HG03280 (cell line): ENCODE data around the gene SNAI3.

ENCODE experiments used
- ATAC-seq: cut with Tn5 transposase; IDR thresholded peaks from one replicate; pipeline ENCODE4 v1.9.1; 2021; ENCODE audit warnings: mild to moderate bottlenecking, moderate library complexity; ENCODE audit not compliant: unreplicated experiment

Gene SNAI3

DNA sequence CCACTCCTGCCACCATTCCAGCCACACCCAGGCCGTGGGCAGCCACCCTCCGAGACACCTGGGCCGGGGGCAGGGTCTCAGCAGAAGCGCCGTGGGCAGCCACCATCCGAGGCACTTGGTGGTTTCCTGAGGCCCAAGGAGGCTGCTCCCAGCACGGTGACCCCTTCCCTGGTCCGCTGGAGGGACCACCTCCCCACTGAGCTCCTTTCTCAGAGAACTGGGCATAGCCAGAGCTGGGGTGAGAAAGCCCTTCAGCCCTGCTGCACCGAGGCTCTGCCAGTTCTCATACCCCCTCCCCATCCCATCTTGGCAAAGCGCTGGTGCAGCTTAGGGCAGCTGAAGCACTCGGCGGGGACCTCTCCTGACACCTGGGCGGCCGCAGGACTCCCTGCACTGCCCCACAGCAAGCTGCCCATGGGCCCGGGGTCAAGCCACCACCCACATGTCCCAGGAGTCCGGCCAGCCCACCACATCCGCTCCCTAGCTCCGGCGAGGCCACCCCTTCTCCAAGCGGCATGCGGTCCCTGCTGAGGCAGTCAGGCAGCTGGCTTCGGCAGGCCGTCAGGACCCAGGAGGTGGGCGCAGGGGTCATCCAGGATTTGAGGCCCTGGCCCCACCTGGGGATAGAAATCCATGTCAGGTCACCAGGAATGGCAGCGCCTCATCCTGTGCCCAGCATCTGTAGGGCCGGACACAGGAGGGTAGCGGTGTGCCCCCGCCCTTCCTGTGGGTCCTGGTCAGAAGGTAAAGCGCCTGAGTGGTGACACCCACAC lies 34.1 kb downstream of the SNAI3 start:
- ATAC-seq = no peak

DNA sequence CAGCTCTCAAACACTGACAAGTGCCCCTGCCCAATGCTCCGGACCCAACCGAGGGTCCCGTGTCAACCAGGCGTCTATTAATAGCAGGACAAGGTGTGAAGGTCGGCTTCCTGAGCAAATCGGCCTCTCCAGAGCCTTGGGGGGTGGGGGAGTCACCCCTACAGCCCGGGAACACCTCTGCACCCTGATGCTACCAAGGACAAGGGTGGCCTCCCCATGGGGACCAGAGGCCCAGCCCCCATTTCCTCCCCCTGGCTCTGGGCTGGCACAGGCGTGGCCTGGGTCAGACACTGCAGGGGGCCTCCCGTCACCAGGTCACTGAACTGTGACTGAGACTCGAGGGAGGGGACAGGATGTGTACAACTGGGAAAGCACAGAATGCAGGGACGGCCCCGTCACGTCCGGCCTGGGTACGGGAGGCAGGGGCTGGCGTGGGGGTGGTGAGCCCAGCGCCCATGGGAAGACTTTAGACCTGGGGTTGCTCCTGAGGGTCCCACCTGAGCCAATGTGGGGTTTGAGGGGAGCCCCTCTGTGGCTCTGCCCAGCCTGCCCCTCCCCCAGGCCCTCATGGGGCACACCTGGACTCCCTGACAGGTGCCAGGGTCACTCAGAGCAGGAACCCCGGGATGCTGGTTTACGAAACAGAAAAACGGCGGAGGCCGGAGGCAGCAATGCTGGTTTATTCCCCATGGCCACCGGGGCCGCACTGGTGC lies 34.9 kb downstream of the SNAI3 start:
- peak; percentile 73 for ATAC-seq

DNA sequence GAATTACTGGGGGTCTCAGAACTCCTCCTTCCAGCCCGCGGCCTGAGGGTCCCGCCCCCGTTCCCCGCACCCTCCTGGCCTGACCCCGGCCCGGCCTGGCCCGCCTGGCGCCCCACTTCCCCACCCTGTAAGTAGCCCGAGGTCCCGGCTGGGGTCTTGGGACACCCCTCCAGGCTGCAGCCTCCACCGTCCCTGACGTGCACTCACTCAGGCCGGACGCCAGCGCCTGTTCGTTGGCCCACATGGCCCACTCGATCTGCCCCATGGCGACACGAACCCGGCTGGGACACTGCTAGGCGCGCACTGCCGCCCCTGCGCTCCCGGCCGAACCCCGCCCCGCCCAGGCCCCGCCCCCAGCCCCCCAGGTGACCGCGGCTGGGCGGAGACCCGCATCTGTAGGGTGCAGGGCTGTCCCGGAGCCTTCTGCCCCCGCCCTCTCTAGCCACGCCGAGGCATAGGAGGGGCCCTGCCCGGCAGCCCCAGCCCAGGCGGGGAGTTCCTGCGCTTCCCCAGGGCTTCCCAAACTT lies 35.5 kb downstream of the SNAI3 start, which contains the start of gene CYBA:
Gene CYBA (minus strand): TSS at position 305 of the 527 bp plus-strand sequence. CDS start 40 bp downstream, at position 265.
- peak; percentile 75 for ATAC-seq

GRCh38 chr16:88649924-88650748 lies 36.2 kb downstream of the SNAI3 start:
- peak; percentile 13 for ATAC-seq

GRCh38 chr16:88649195-88649923 lies 36.9 kb downstream of the SNAI3 start:
- no peak for ATAC-seq

DNA sequence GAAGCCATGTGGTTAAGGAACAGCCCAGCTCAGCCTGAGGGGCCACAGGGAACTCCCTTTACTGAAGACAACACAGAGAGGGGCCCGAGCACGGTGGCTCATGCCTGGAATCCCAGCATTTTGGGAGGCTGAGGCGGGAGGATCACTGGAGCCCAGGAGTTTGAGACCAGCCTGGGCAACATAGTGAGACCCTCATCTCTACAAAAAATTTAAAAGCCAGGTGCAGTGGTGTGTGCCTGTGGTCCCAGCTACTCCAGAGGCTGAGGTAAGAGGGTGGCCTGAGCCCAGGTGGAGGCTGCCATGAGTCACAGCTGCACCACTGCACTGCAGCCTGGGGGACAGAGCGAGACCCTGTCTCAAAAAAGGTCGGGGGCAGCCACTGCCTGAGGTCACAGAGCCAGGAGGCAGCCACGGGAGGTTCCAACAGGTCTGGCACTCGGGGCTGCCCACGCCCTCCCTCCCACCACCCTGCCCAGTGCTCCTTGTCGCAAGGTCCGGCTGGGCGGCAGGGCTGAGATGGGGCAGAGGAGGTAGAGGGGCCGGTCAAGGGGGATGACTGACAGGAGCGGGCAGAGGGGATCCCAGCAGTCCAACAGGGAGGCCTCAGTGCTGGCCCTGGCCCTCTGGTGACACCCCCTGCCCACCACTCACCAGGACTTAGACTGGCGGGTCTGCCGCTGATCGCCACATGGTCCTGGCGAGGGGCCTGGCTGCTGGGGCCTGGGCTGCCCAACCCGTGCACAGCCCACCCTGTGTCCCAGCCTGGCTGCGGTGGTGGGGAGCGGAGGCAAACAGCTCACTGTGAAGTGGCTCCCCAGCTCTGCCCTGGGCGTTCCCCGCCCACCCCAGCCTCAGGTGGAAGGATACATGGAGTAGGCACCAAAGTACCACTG lies 38.9 kb downstream of the SNAI3 start:
- ATAC-seq = no peak

- no peak for ATAC-seq
These were observed 39.8 kb downstream of the SNAI3 start for GRCh38 chr16:88646345-88647034.

GRCh38 chr16:88645941-88646340 lies 40.4 kb downstream of the SNAI3 start:
- no peak for ATAC-seq

DNA sequence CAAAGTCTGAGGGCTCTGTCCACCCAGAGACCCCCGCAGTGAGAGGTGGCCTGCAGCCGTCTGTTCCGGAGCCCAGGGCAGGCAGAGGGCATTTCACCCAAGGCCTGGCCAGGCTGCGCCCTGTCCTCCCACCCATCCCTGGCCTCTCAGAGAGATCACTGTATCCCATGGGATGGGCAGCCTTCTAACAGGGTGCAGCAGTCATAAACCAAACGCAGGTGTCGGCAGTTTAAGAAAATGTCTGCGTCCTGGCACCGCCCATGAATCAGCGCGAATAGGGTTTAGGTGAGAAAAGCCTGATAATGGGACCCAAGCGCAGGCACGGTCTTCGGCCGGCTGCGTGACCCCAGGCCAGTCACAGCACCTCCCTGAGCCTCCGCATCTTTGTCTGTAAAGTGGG lies 40.9 kb downstream of the SNAI3 start:
- ATAC-seq = no peak

DNA sequence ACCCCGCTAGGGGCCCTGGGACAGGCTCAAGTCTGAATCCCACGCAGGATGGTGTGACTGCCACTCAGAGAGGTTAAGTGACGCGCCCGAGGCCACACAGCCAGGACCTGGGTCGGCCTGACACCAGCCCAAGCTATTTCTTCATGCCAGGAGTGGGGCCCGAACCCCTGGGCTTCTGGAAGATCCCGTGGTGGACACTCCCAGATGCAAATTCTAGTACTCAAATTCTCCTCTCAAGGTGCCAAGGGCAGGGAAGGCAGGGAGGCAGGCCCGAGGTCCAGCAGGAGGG lies 42.7 kb downstream of the SNAI3 start:
- ATAC-seq = no peak

GRCh38 chr16:88642881-88643643 lies 43.2 kb downstream of the SNAI3 start:
- no peak for ATAC-seq

GRCh38 chr16:88640498-88641247 lies 45.6 kb downstream of the SNAI3 start:
- no peak for ATAC-seq

- ATAC-seq = no peak
These were observed 46.2 kb downstream of the SNAI3 start for GRCh38 chr16:88640039-88640495.

GRCh38 chr16:88639231-88640038 lies 46.9 kb downstream of the SNAI3 start:
- no peak for ATAC-seq

- ATAC-seq = no peak
These were observed 47.7 kb downstream of the SNAI3 start, which contains the start of gene IL17C for GRCh38 chr16:88638323-88639230. Gene IL17C (plus strand): TSS chr16:88638572. CDS start chr16:88638642, 70 bp downstream.
